ENCODE results near the gene PHLDA2. TPM values are rescaled to one million over a fixed set of nuclear protein-coding genes. Genes with fewer than 3 reads are reported as not detected.

PHLDA2 gene, protein sequence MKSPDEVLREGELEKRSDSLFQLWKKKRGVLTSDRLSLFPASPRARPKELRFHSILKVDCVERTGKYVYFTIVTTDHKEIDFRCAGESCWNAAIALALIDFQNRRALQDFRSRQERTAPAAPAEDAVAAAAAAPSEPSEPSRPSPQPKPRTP
- total RNA-seq (10 to 100 TPM in 1 of 2 donors, under 1 TPM in 1; 0.60 to 22.0 TPM), polyA plus RNA-seq (10 to 100 TPM; 24.1 to 49.2 TPM)
- long read RNA-seq, donor 1, result 0 reads
- long read RNA-seq, donor 2, result 0 reads
- long read RNA-seq, donor 3, partial matches to known transcripts, result 0 of 1 reads
- long read RNA-seq, donor 3, other reads (novel, unspliced or antisense), result 0 of 1 reads
- long read RNA-seq, donor 4, result 0 reads
- long read RNA-seq, donor 5, partial matches to known transcripts, result 0 of 3 reads
- long read RNA-seq, donor 5, other reads (novel, unspliced or antisense), result 0 of 3 reads

GRCh38 chr11:2928605-2929530 is at the start of gene PHLDA2:
PHLDA2 (minus strand) TSS chr11:2929420; CDS start chr11:2929364, 56 bp downstream.
- 1% methylated on average over 80 to 113 of the region's 113 CpGs for WGBS, 2 donors
- no peak for TF ChIP-seq CTCF (IDR thresholded peaks at IDR 0.05; ENCODE audit: control extremely low read depth, extremely low read depth)
- DNase-seq, result peak in 2 of 3 donors; percentile 64 to 67
- H3K36me3 ChIP-seq (ENCODE audit: control insufficient read depth in 4 of 4, insufficient read depth in 4 of 4, low read length in 4 of 4), result no peaks in the 10 kb centered on the region
- H3K4me1 ChIP-seq (ENCODE audit: control insufficient read depth in 5 of 5, insufficient read depth in 5 of 5, low read length in 5 of 5), result peaks cover 0 to 14% (median 0%) of the 10 kb centered on the region in 5 donors
- peak within 1 kb of the TSS; percentile 60 for H3K4me3 ChIP-seq
- H3K9me3 ChIP-seq (ENCODE audit: control insufficient read depth in 4 of 4, insufficient read depth in 3 of 4, low read length in 3 of 4), result no peaks in the 10 kb centered on the region
- ATAC-seq (ENCODE audit: insufficient read depth, low FRiP score), result peak; percentile 54
- H3K27ac ChIP-seq (ENCODE audit: low read depth in 1 of 2, low read length in 1 of 2), result peak within 1 kb of the TSS in 1 of 2 donors; percentile 89
- H3K27me3 ChIP-seq (ENCODE audit: control insufficient read depth in 3 of 3, insufficient read depth in 3 of 3, low read length in 2 of 3), result peaks cover 0 to 29% (median 19%) of the 10 kb centered on the region in 3 donors
- no peak within 1 kb of the TSS for H3K9ac ChIP-seq (ENCODE audit: insufficient read depth in 1 of 2, low read length in 2 of 2)

GRCh38 chr11:2977113-2977512 is 47.9 kb upstream of the PHLDA2 start:
- Histone ChIP-seq H3K4me1 (ENCODE audit: control insufficient read depth in 5 of 5, insufficient read depth in 5 of 5, low read length in 5 of 5) (peaks cover 0 to 4% (median 1%) of the 10 kb centered on the region in 5 donors), H3K9me3 (ENCODE audit: control insufficient read depth in 4 of 4, insufficient read depth in 3 of 4, low read length in 3 of 4) (no peaks in the 10 kb centered on the region), H3K27ac (ENCODE audit: low read depth in 1 of 2, low read length in 1 of 2) (no peak overlapping the region), H3K4me3 (no peak overlapping the region), H3K9ac (ENCODE audit: insufficient read depth in 1 of 2, low read length in 2 of 2) (no peak overlapping the region), H3K27me3 (ENCODE audit: control insufficient read depth in 3 of 3, insufficient read depth in 3 of 3, low read length in 2 of 3) (no peaks in the 10 kb centered on the region), H3K36me3 (ENCODE audit: control insufficient read depth in 4 of 4, insufficient read depth in 4 of 4, low read length in 4 of 4) (peaks cover 32 to 47% (median 37%) of the 10 kb centered on the region in 4 donors)
- TF ChIP-seq CTCF (IDR thresholded peaks at IDR 0.05; ENCODE audit: control extremely low read depth, extremely low read depth), result no peak
- ATAC-seq (ENCODE audit: insufficient read depth, low FRiP score), result no peak
- 74 to 90% methylated on average over 7 of the region's 7 CpGs for WGBS, 2 donors
- no peak for DNase-seq

DNA sequence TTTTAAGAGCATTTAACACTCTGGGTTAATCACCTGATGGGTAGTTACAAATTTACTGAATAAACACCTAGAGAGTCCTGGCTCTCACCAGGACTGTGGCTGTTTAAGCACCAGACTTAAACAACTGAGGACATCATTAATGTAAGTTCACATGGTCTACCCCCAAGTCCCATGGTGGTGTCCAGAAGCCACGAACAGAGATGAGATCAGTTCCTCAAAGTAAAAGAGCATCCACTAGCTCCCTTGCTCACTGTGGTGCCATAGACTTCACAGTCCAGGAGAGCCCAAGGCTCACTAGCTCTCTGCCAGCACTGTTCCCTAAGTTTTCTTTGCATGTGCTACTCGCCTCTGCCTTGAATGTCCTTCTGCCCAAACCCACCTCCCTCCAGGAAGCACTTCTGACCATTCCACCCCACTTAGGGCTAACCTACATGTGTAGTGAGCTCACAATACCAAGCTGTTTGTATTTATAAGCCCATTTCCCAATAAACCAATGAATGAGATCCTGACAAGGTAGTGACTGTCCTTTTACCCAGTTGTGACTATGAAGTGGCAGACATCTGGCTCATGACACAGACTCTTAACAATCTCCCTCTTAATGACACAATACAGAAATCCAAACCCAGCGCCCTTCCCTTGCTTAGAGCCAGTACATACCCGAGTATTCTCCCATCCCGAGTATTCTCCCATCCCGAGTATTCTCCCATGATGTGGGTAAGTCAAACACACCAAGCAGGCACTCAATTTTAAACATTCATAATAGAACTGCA is 47.3 kb upstream of the PHLDA2 start:
- Histone ChIP-seq H3K27ac (ENCODE audit: low read depth in 1 of 2, low read length in 1 of 2) (no peak overlapping the region), H3K9ac (ENCODE audit: insufficient read depth in 1 of 2, low read length in 2 of 2) (no peak overlapping the region), H3K4me1 (ENCODE audit: control insufficient read depth in 5 of 5, insufficient read depth in 5 of 5, low read length in 5 of 5) (peaks cover 0 to 4% (median 0%) of the 10 kb centered on the region in 5 donors), H3K9me3 (ENCODE audit: control insufficient read depth in 4 of 4, insufficient read depth in 3 of 4, low read length in 3 of 4) (no peaks in the 10 kb centered on the region), H3K36me3 (ENCODE audit: control insufficient read depth in 4 of 4, insufficient read depth in 4 of 4, low read length in 4 of 4) (peaks cover 36 to 52% (median 42%) of the 10 kb centered on the region in 4 donors), H3K27me3 (ENCODE audit: control insufficient read depth in 3 of 3, insufficient read depth in 3 of 3, low read length in 2 of 3) (no peaks in the 10 kb centered on the region), H3K4me3 (no peak overlapping the region)
- ATAC-seq (ENCODE audit: insufficient read depth, low FRiP score) (no peak), DNase-seq (no peak)
- no peak for TF ChIP-seq CTCF (IDR thresholded peaks at IDR 0.05; ENCODE audit: control extremely low read depth, extremely low read depth)
- WGBS, 2 donors, result 84% methylated on average over 6 of the region's 6 CpGs

Data from lung (tissue), 16 donors.